ENCODE data around the gene FAM81B.

DNA sequence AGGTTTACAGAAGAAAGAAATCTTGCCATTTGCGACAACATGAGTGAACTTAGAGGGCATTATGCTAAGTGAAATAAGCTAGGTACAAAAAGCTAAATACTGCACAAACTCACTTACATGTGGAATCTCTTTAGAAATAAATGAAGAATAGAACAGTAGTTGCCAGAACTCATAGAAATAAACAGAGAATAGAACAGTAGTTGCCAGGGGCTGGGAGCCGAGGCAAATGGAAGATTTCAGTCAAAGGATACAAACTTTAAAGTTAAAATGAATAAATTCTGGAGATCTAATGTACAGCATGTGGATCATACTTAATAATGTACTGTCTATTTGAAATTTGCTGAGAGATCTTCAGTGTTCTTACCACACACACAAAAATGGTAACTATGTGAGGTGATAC, 63.4 kb downstream of the FAM81B start:
- TF ChIP-seq, protein P1, sequence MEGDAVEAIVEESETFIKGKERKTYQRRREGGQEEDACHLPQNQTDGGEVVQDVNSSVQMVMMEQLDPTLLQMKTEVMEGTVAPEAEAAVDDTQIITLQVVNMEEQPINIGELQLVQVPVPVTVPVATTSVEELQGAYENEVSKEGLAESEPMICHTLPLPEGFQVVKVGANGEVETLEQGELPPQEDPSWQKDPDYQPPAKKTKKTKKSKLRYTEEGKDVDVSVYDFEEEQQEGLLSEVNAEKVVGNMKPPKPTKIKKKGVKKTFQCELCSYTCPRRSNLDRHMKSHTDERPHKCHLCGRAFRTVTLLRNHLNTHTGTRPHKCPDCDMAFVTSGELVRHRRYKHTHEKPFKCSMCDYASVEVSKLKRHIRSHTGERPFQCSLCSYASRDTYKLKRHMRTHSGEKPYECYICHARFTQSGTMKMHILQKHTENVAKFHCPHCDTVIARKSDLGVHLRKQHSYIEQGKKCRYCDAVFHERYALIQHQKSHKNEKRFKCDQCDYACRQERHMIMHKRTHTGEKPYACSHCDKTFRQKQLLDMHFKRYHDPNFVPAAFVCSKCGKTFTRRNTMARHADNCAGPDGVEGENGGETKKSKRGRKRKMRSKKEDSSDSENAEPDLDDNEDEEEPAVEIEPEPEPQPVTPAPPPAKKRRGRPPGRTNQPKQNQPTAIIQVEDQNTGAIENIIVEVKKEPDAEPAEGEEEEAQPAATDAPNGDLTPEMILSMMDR (IDR thresholded peaks at IDR 0.05): no peak
- TF ChIP-seq POLR2A (IDR thresholded peaks at IDR 0.05; ENCODE audit: low read length) (no peak), RNF2 (IDR thresholded peaks at IDR 0.05; ENCODE audit: borderline replicate concordance, low read depth) (no peak), MAFK (IDR thresholded peaks at IDR 0.05; ENCODE audit: partially characterized antibody) (no peak), ZNF302 (CRISPR knock-in tag; IDR thresholded peaks at IDR 0.05) (no peak), FOSL2 (IDR thresholded peaks at IDR 0.05) (no peak), FOSL2 (CRISPR knock-in tag; IDR thresholded peaks at IDR 0.05) (no peak), CEBPB (IDR thresholded peaks at IDR 0.05) (no peak), SMC3 (IDR thresholded peaks at IDR 0.05) (no peak)
- TF ChIP-seq, protein P2, sequence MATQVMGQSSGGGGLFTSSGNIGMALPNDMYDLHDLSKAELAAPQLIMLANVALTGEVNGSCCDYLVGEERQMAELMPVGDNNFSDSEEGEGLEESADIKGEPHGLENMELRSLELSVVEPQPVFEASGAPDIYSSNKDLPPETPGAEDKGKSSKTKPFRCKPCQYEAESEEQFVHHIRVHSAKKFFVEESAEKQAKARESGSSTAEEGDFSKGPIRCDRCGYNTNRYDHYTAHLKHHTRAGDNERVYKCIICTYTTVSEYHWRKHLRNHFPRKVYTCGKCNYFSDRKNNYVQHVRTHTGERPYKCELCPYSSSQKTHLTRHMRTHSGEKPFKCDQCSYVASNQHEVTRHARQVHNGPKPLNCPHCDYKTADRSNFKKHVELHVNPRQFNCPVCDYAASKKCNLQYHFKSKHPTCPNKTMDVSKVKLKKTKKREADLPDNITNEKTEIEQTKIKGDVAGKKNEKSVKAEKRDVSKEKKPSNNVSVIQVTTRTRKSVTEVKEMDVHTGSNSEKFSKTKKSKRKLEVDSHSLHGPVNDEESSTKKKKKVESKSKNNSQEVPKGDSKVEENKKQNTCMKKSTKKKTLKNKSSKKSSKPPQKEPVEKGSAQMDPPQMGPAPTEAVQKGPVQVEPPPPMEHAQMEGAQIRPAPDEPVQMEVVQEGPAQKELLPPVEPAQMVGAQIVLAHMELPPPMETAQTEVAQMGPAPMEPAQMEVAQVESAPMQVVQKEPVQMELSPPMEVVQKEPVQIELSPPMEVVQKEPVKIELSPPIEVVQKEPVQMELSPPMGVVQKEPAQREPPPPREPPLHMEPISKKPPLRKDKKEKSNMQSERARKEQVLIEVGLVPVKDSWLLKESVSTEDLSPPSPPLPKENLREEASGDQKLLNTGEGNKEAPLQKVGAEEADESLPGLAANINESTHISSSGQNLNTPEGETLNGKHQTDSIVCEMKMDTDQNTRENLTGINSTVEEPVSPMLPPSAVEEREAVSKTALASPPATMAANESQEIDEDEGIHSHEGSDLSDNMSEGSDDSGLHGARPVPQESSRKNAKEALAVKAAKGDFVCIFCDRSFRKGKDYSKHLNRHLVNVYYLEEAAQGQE (IDR thresholded peaks at IDR 0.05): no peak
- TF ChIP-seq, protein P3, sequence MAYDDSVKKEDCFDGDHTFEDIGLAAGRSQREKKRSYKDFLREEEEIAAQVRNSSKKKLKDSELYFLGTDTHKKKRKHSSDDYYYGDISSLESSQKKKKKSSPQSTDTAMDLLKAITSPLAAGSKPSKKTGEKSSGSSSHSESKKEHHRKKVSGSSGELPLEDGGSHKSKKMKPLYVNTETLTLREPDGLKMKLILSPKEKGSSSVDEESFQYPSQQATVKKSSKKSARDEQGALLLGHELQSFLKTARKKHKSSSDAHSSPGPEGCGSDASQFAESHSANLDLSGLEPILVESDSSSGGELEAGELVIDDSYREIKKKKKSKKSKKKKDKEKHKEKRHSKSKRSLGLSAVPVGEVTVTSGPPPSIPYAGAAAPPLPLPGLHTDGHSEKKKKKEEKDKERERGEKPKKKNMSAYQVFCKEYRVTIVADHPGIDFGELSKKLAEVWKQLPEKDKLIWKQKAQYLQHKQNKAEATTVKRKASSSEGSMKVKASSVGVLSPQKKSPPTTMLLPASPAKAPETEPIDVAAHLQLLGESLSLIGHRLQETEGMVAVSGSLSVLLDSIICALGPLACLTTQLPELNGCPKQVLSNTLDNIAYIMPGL (CRISPR knock-in tag; IDR thresholded peaks at IDR 0.05; ENCODE audit: borderline replicate concordance): no peak
